HepG2 (cell line): ENCODE measurements around the gene DGAT2. TPM values are rescaled to one million over a fixed set of nuclear protein-coding genes. Genes with fewer than 3 reads are reported as not detected.
A peak's percentile ranks its signal among the peaks of the same experiment; 100 is the strongest.

ENCODE experiments used
- GFI1 ChIP-seq: sonication (generic); formaldehyde crosslinking; IDR thresholded peaks from 2 replicates; pipeline ENCODE4 v1.5.0; 2020; ENCODE audit warnings: missing genetic modification reagents, mild to moderate bottlenecking, borderline replicate concordance
- MZF1 ChIP-seq: sonication (generic); formaldehyde crosslinking; IDR thresholded peaks from 2 replicates; pipeline ENCODE4 v1.8.1; 2023; ENCODE audit warnings: mild to moderate bottlenecking, missing genetic modification reagents, borderline replicate concordance
- SRF ChIP-seq: IDR thresholded peaks from 2 replicates; pipeline ENCODE4 v1.6.1; 2011; ENCODE audit warnings: mild to moderate bottlenecking, low read depth, low read length, moderate library complexity
- ZC3H13 ChIP-seq: sonication (generic); formaldehyde crosslinking; IDR thresholded peaks from 2 replicates; pipeline ENCODE4 v1.8.1; 2023; ENCODE audit warnings: mild to moderate bottlenecking, missing genetic modification reagents, moderate library complexity
- ZKSCAN8 ChIP-seq: IDR thresholded peaks from 2 replicates; pipeline ENCODE4 v1.6.1; 2016; ENCODE audit warnings: borderline replicate concordance, missing genetic modification reagents, missing compliant biosample characterization
- ZNF20 ChIP-seq: sonication (generic); formaldehyde crosslinking; IDR thresholded peaks from 2 replicates; pipeline ENCODE4 v1.4.0; 2020; ENCODE audit warnings: mild to moderate bottlenecking, moderate library complexity, missing genetic modification reagents
- ZNF350 ChIP-seq: sonication (generic); formaldehyde crosslinking; IDR thresholded peaks from 2 replicates; pipeline ENCODE4 v1.4.0; 2020; ENCODE audit warnings: mild to moderate bottlenecking, low read depth, missing genetic modification reagents, borderline replicate concordance
- polyA plus RNA-seq, 8 experiments: library from polyadenylated mRNA; depleted of rRNA in 3 of 8; stranded (reverse) in 7 of 8; unstranded in 1 of 8; fragments of >200 nt; fragmentation: Illumina TruSeq in 4 of 8; extraction: Trizol in 4 of 8; gene quantifications; 2 replicates each; pipeline versions ENCODE4 v1.2.1 to v1.2.3, GENCODE V29; 2011 to 2016; ENCODE audit warnings: low read depth in 4 of 8, missing spikeins in 1 of 8, mixed read lengths in 1 of 8; ENCODE audit not compliant: insufficient read depth in 1 of 8
- total RNA-seq, 5 experiments: library from RNA; depleted of rRNA; stranded (reverse); fragments of >200 nt; fragmentation: Illumina TruSeq; extraction: Trizol; gene quantifications; 2 replicates each; pipeline ENCODE4 v1.2.3, GENCODE V29; 2016; ENCODE audit warnings: low read depth in 1 of 5
- TF ChIP-seq, protein P1 (sequence below), 2 experiments: sonication (generic) in 1 of 2; formaldehyde crosslinking in 1 of 2; IDR thresholded peaks; 2 replicates each; pipeline versions ENCODE4 v1.4.0 to v1.6.1; 2016 to 2020; ENCODE audit warnings: borderline replicate concordance in 1 of 2, low read depth in 1 of 2, mild to moderate bottlenecking in 1 of 2, missing genetic modification reagents in 1 of 2
- TF ChIP-seq, protein P2 (sequence below): sonication (generic); formaldehyde crosslinking; IDR thresholded peaks from 2 replicates; pipeline ENCODE4 v1.8.0; 2022; ENCODE audit warnings: mild to moderate bottlenecking, missing genetic modification reagents, borderline replicate concordance
- TF ChIP-seq, protein P3 (sequence below): sonication (generic); formaldehyde crosslinking; IDR thresholded peaks from 2 replicates; pipeline ENCODE4 v1.4.0; 2020; ENCODE audit warnings: mild to moderate bottlenecking, missing genetic modification reagents
- TF ChIP-seq, protein P4 (sequence below): IDR thresholded peaks from 2 replicates; pipeline ENCODE4 v1.6.1; 2016; ENCODE audit warnings: mild to moderate bottlenecking, missing biosample characterization, missing genetic modification reagents
- TF ChIP-seq, protein P5 (sequence below): sonication (generic); formaldehyde crosslinking; IDR thresholded peaks from 2 replicates; pipeline ENCODE4 v1.8.0; 2022; ENCODE audit warnings: mild to moderate bottlenecking, missing genetic modification reagents, moderate library complexity
- TF ChIP-seq, protein P6 (sequence below): sonication (generic); formaldehyde crosslinking; IDR thresholded peaks from 2 replicates; pipeline ENCODE4 v1.4.0; 2020; ENCODE audit warnings: missing genetic modification reagents

The DGAT2 gene
- total and polyA plus RNA-seq, 2 of the 13 experiments (the other 11 are each of a cell fraction or from before 2014, with no cell fraction given): 39.0 to 65.6 TPM

DNA sequence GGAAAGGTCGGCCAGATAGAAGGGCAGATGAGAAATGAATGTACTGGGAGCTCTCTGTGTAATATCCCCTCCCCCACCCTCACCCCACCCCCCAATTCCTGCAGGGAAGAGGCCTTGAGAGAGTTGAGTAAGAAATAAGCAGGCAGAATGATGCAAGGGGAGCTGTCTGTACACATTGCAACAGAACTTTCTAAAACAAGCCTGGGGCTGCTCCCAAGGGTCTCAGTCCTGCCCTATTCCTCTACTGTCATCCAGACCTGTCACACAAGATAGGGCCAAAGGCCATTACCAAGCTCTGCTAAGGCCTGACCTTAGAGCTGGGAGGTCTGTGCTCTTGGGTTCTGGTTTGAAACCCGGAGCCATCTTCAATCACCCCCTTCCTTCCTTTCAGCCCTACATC, 5.7 kb upstream of the DGAT2 start (continued):
- TF ChIP-seq, protein P1, sequence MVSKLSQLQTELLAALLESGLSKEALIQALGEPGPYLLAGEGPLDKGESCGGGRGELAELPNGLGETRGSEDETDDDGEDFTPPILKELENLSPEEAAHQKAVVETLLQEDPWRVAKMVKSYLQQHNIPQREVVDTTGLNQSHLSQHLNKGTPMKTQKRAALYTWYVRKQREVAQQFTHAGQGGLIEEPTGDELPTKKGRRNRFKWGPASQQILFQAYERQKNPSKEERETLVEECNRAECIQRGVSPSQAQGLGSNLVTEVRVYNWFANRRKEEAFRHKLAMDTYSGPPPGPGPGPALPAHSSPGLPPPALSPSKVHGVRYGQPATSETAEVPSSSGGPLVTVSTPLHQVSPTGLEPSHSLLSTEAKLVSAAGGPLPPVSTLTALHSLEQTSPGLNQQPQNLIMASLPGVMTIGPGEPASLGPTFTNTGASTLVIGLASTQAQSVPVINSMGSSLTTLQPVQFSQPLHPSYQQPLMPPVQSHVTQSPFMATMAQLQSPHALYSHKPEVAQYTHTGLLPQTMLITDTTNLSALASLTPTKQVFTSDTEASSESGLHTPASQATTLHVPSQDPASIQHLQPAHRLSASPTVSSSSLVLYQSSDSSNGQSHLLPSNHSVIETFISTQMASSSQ (IDR thresholded peaks at IDR 0.05; ENCODE audit: low read depth): no peak
- TF ChIP-seq, protein P1 (CRISPR knock-in tag; IDR thresholded peaks at IDR 0.05; ENCODE audit: borderline replicate concordance): 0 out of 2 replicates have a peak, but pooled peaks have one; percentile 44
- TF ChIP-seq, protein P2, sequence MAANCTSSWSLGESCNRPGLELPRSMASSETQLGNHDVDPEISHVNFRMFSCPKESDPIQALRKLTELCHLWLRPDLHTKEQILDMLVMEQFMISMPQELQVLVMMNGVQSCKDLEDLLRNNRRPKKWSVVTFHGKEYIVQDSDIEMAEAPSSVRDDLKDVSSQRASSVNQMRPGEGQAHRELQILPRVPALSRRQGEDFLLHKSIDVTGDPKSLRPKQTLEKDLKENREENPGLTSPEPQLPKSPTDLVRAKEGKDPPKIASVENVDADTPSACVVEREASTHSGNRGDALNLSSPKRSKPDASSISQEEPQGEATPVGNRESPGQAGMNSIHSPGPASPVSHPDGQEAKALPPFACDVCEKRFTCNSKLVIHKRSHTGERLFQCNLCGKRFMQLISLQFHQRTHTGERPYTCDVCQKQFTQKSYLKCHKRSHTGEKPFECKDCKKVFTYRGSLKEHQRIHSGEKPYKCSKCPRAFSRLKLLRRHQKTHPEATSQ: 0 out of 2 replicates have a peak, but pooled peaks have one; percentile 42
- TF ChIP-seq ZC3H13 (CRISPR knock-in tag) (no peak), MZF1 (no peak), SRF (no peak), ZNF350 (CRISPR knock-in tag) (peak; percentile 64; the same call in 1 of the 2 replicates), ZKSCAN8 (CRISPR knock-in tag) (0 out of 2 replicates have a peak, but pooled peaks have one; percentile 31), GFI1 (CRISPR knock-in tag) (no peak), ZNF20 (CRISPR knock-in tag) (no peak)
- TF ChIP-seq, protein P3, sequence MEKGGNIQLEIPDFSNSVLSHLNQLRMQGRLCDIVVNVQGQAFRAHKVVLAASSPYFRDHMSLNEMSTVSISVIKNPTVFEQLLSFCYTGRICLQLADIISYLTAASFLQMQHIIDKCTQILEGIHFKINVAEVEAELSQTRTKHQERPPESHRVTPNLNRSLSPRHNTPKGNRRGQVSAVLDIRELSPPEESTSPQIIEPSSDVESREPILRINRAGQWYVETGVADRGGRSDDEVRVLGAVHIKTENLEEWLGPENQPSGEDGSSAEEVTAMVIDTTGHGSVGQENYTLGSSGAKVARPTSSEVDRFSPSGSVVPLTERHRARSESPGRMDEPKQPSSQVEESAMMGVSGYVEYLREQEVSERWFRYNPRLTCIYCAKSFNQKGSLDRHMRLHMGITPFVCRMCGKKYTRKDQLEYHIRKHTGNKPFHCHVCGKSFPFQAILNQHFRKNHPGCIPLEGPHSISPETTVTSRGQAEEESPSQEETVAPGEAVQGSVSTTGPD: no peak
- TF ChIP-seq, protein P4, sequence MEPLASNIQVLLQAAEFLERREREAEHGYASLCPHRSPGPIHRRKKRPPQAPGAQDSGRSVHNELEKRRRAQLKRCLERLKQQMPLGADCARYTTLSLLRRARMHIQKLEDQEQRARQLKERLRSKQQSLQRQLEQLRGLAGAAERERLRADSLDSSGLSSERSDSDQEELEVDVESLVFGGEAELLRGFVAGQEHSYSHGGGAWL (CRISPR knock-in tag): no peak
- TF ChIP-seq, protein P5, sequence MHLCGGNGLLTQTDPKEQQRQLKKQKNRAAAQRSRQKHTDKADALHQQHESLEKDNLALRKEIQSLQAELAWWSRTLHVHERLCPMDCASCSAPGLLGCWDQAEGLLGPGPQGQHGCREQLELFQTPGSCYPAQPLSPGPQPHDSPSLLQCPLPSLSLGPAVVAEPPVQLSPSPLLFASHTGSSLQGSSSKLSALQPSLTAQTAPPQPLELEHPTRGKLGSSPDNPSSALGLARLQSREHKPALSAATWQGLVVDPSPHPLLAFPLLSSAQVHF: no peak
- TF ChIP-seq, protein P6, sequence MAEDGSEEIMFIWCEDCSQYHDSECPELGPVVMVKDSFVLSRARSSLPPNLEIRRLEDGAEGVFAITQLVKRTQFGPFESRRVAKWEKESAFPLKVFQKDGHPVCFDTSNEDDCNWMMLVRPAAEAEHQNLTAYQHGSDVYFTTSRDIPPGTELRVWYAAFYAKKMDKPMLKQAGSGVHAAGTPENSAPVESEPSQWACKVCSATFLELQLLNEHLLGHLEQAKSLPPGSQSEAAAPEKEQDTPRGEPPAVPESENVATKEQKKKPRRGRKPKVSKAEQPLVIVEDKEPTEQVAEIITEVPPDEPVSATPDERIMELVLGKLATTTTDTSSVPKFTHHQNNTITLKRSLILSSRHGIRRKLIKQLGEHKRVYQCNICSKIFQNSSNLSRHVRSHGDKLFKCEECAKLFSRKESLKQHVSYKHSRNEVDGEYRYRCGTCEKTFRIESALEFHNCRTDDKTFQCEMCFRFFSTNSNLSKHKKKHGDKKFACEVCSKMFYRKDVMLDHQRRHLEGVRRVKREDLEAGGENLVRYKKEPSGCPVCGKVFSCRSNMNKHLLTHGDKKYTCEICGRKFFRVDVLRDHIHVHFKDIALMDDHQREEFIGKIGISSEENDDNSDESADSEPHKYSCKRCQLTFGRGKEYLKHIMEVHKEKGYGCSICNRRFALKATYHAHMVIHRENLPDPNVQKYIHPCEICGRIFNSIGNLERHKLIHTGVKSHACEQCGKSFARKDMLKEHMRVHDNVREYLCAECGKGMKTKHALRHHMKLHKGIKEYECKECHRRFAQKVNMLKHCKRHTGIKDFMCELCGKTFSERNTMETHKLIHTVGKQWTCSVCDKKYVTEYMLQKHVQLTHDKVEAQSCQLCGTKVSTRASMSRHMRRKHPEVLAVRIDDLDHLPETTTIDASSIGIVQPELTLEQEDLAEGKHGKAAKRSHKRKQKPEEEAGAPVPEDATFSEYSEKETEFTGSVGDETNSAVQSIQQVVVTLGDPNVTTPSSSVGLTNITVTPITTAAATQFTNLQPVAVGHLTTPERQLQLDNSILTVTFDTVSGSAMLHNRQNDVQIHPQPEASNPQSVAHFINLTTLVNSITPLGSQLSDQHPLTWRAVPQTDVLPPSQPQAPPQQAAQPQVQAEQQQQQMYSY (CRISPR knock-in tag): no peak
